ENCODE data around the gene SPRED2. TPM values are rescaled to one million over a fixed set of nuclear protein-coding genes. Genes with fewer than 3 reads are reported as not detected.

Gene SPRED2
- total and polyA plus RNA-seq, 2 of the 8 experiments (the other 6 are each of a cell fraction or from before 2014, with no cell fraction given): 15.3 to 22.5 TPM

GRCh38 chr2:65298089-65298488 is 134.3 kb downstream of the SPRED2 start:
- Histone ChIP-seq H2BK120ac (replicated peaks; ENCODE audit: low read depth, low read length) (no peak overlapping the region), H3K27ac (ENCODE audit: low read depth, low read length) (no peak overlapping the region), H3K4me2 (ENCODE audit: insufficient read depth in 1 of 2, low read depth in 2 of 2, low read length in 2 of 2) (no peak overlapping the region), H3K23me2 (ENCODE audit: low read depth, low read length) (no peaks in the 10 kb centered on the region), H4K5ac (ENCODE audit: insufficient read length, low read depth, low read length) (no peak overlapping the region), H3K18ac (ENCODE audit: extremely low read depth, low read length) (no peak overlapping the region), H2BK5ac (ENCODE audit: low read depth, low read length) (no peak overlapping the region), H3K79me1 (ENCODE audit: low read depth, low read length) (no peaks in the 10 kb centered on the region), H3K27me3 (replicated peaks in 1 of 4; ENCODE audit: control insufficient read depth in 3 of 4, extremely low read depth in 1 of 4, insufficient read depth in 3 of 4, low read length in 3 of 4) (no peaks in the 10 kb centered on the region; a peak in 1 of 7 replicates), H2AFZ (ENCODE audit: low read length) (no peak overlapping the region), H4K20me1 (replicated peaks in 1 of 2; ENCODE audit: control insufficient read depth in 1 of 2, insufficient read depth in 2 of 2, low read length in 2 of 2) (no peaks in the 10 kb centered on the region), H3K4me1 (replicated peaks in 1 of 4; ENCODE audit: control insufficient read depth in 3 of 4, insufficient read depth in 4 of 4, low read length in 3 of 4) (peaks cover 0 to 22% (median 9%) of the 10 kb centered on the region in 4 experiments; a peak in 5 of 7 replicates), H4K8ac (ENCODE audit: extremely low read depth, insufficient read depth, low read length) (no peak overlapping the region), H3K79me2 (ENCODE audit: control insufficient read depth in 1 of 2, insufficient read depth in 2 of 2, low read length in 2 of 2) (no peaks in the 10 kb centered on the region), H4K91ac (replicated peaks; ENCODE audit: insufficient read length, low read length) (no peak overlapping the region), H3K36me3 (ENCODE audit: control insufficient read depth in 2 of 4, insufficient read depth in 4 of 4, low read length in 3 of 4) (no peaks in the 10 kb centered on the region), H2BK12ac (ENCODE audit: low read depth, low read length) (no peak overlapping the region), H2BK15ac (ENCODE audit: low read length) (no peak overlapping the region), H2AK5ac (ENCODE audit: low read depth, low read length) (no peak overlapping the region), H3K4me3 (ENCODE audit: extremely low read depth in 1 of 4, insufficient read depth in 2 of 4, low read depth in 3 of 4, low read length in 4 of 4) (no peak overlapping the region), H3K9ac (replicated peaks in 1 of 4; ENCODE audit: extremely low read depth in 1 of 4, low read depth in 3 of 4, low read length in 3 of 4) (no peak overlapping the region), H3K9me3 (ENCODE audit: insufficient read depth in 2 of 2, low read depth in 1 of 2, low read length in 1 of 2) (no peaks in the 10 kb centered on the region), H2BK20ac (ENCODE audit: low read length) (no peak overlapping the region), H3K23ac (ENCODE audit: insufficient read length) (no peak overlapping the region), H3K4ac (replicated peaks; ENCODE audit: insufficient read length, low read depth, low read length) (no peak overlapping the region), H3K14ac (ENCODE audit: insufficient read length) (no peak overlapping the region), H3K56ac (replicated peaks; ENCODE audit: insufficient read length, low read depth, low read length) (no peak overlapping the region)
- ChIA-PET CTCF (ENCODE audit: partially characterized antibody) (interaction anchor here (1.1 kb wide), 2 partner anchors 19 to 1731 kb away, joined by 3 read pairs; no protein-coding TSS in a partner anchor), POLR2A (ENCODE audit: partially characterized antibody) (no interaction called here)
- WGBS, 2 experiments (ENCODE audit: extremely low coverage in 1 of 2, insufficient coverage in 1 of 2, insufficient read length in 1 of 2, insufficient replicate concordance in 2 of 2, low coverage in 1 of 2, low lambda C conversion rate in 2 of 2, missing lambda C conversion rate in 1 of 2): 98% methylated on average over 5 of the region's 5 CpGs; no CpG with 5 or more reads in 1 of the 2 experiments
- TF ChIP-seq FOSL1 (IDR thresholded peaks at IDR 0.05; ENCODE audit: insufficient read depth, low read depth, low read length) (no peak), TAF1 (IDR thresholded peaks at IDR 0.05; ENCODE audit: low read depth, low read length) (no peak), NANOG (IDR thresholded peaks at IDR 0.05; ENCODE audit: insufficient read depth, low read depth, low read length, poor library complexity, severe bottlenecking) (no peak), KDM1A (IDR thresholded peaks at IDR 0.05; ENCODE audit: borderline replicate concordance, low read length) (no peak), E2F6 (IDR thresholded peaks at IDR 0.05) (no peak), SIX5 (IDR thresholded peaks at IDR 0.05; ENCODE audit: low read depth, low read length) (no peak), MAFK (IDR thresholded peaks at IDR 0.05; ENCODE audit: low read depth, low read length) (no peak), GABPA (IDR thresholded peaks at IDR 0.05; ENCODE audit: borderline replicate concordance, insufficient read depth, low read length) (no peak)
- no peak for FAIRE-seq
- no peak for DNase-seq (ENCODE audit: low read depth in 1 of 2, low spot score in 2 of 2)

Measured in H1 (cell line).